CD4-positive, alpha-beta T cell treated with Interleukin-4 for 1 hour (primary cell): ENCODE data around the gene CGRRF1.

ENCODE experiments used
- DNase-seq, 2 donors: peaks; one replicate each; pipeline ENCODE4 v3.0.0-alpha.2; 2020 to 2022

Gene CGRRF1

DNA sequence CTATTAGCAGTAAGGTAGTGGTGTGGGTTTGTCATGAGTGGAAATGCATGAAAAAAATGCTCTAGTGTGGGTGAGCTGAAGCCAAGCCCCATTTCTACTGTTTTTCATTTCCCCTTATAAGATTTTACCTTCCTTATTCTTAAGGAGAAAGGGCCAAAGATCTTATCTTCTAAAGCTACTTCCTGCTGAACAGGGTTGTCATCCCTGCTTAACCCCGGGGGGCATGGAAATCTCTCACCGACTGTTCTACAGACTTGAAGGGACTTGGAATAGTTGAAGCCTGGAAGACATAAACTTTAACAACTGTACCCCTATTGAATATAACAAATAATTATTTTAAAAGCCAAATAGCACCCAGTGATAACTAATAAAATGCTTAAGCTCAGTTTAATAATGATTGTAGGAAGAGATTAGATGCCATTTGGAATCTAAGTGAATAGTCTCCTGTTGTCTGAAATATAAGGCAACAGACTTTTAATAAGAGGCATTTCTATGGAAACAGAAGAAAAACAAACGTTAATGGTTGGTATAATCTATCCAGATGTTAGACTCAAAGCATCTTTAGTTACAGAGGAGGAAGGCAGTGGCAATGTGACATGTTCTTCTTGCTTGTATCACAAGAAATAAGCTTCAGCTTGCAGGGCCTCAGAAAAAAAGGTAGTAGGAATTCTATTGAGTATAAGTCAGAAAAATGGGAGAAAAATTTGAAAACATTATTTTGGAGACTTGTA, 19.1 kb upstream of the CGRRF1 start:
- no peak for DNase-seq

DNA sequence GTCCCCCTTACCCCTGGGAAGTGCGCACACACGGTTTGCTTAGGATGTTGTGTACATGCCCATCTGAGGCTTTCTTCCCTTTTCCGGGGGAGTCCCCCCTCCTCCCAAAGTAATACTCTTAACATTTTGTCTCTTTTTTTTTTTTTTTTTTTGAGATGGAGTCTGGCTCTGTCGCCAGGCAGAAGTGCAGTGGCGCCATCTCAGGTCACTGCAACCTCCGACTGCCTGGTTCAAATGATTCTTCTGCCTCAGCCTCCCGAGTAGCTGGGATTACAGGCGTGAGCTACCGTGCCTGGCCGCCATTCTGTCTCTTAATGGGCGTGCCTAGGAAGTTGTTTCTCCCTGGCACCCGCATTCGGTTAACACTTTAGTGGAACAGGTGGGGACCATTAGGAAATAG, 16.4 kb upstream of the CGRRF1 start:
- no peak for DNase-seq

DNA sequence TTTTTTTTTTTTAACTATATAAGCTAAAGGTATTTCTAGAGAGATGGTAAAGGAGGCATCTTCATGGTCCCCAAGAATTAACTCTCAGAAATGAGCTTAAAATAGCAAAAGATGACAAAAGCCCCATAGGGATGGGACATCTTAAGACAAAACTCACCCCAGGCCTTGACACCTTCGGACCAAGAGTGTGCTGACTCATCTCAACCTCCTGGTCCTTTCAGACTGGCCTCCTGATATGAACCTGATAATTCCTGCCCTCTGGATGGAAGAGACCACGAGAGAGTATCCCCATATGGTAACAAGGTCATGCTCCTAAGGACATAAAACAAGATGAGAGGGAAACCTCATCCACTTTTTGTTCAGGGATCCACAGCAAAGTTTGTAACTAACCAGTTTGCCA, 12.5 kb upstream of the CGRRF1 start:
- DNase-seq: no peak

GRCh38 chr14:54498095-54498531, 11.6 kb upstream of the CGRRF1 start:
- DNase-seq: no peak

GRCh38 chr14:54498579-54498978, 11.1 kb upstream of the CGRRF1 start:
- no peak for DNase-seq

DNA sequence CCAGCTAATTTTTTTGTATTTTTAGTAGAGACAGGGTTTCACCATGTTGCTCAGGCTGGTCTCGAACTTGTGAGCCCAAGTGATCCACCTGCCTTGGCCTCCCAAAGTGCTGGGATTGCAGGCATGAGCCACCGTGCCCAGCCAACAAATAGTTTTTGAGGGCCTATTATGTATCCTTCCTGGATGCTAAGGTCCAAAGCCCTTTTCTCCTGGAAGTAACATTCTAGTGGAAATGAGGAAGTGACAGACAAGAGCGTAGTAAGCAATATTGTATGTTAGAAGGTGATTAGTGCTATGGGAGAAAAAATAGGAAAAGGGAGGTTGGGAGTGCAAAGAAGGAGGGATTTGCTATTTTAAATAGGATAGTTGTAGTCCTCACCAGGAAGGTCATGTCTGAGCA, 9.0 kb upstream of the CGRRF1 start:
- no peak for DNase-seq

- no peak for DNase-seq
Observed at GRCh38 chr14:54501480-54501879, 8.2 kb upstream of the CGRRF1 start.

- no peak for DNase-seq
Observed at GRCh38 chr14:54502602-54503001, 7.1 kb upstream of the CGRRF1 start.

- DNase-seq: no peak
Observed at GRCh38 chr14:54503486-54503885, 6.2 kb upstream of the CGRRF1 start.

- no peak for DNase-seq
Observed at GRCh38 chr14:54512393-54512792, 2.7 kb downstream of the CGRRF1 start.

DNA sequence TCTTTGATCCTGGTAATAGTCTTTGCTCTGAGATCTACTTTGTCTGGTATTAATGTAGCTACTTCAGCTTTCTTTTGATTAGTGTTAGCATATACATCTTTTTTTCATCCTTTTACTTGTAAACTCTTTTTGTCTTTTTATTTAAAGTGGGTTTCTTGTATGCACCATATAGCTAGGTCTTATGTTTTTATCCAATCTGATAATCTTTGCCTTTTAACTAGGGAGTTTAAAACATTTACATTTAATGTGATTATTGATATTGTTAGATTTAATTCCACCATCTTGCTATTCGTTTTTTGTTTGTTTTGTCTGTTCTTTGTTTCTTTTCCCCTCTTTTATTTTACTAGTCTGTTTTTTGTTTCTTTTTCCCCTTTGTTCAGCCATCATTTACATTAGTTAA, 6.0 kb downstream of the CGRRF1 start:
- no peak for DNase-seq

GRCh38 chr14:54516709-54517108, 7.0 kb downstream of the CGRRF1 start:
- no peak for DNase-seq

GRCh38 chr14:54524410-54524809, 14.7 kb downstream of the CGRRF1 start:
- DNase-seq: no peak

- no peak for DNase-seq
Observed at GRCh38 chr14:54528973-54529372, 19.3 kb downstream of the CGRRF1 start.

GRCh38 chr14:54529811-54530210, 20.1 kb downstream of the CGRRF1 start:
- no peak for DNase-seq

- no peak for DNase-seq
Observed at GRCh38 chr14:54532111-54533012, 22.7 kb downstream of the CGRRF1 start.

DNA sequence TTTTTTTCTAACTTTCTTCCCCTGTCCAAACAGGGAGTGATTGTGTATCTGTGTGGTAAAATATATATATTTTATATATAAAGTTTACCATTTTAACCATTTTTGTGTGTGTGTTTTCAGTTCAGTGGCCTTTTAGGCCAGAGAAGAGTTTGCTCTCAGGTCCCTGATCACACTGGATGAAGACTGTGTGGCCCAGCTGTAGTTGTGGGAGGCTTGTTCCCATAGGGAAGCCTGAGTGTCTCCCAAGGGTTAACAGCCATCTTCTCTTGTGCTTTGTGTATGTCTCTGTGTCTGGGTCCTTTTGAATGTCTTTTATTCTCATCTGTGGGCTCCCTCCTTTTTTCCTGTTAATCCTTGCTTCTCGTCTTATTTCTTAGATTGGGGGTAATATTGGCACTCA, 23.4 kb downstream of the CGRRF1 start:
- DNase-seq: no peak

GRCh38 chr14:54535126-54535525, 25.4 kb downstream of the CGRRF1 start:
- no peak for DNase-seq

GRCh38 chr14:54535646-54536045, 25.9 kb downstream of the CGRRF1 start:
- no peak for DNase-seq

DNA sequence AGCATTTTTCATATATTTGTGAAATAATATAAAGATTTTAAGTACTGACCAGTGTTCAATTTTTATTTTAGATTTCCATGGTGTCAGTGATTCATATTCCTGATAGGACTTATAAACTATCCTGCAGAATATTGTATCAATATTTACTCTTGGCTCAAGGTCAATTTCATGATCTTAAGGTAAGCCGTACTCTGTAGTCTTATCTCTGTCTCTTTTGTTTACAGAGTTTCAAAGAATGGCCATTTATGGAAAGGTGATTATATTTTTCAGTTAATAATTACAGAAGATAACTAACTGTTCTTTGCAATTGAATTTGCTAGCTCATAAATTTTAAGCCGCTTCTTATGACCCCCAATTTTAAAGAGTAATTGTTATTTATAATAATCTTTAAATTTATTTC, 27.9 kb downstream of the CGRRF1 start:
- DNase-seq: no peak

DNA sequence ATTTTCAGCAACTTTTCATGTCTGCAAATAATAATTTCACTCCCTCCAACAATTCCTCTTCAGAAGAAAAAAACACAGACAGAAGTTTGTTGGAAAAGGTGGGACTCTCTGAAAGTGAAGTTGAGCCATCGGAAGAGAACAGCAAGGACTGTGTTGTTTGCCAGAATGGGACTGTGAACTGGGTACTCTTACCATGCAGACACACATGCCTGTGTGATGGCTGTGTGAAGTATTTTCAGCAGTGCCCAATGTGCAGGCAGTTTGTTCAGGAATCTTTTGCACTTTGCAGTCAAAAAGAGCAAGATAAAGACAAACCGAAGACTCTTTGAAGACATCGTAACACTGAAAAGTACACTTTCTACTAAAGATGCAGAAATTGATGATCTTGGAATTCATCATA, 28.3 kb downstream of the CGRRF1 start:
- no peak for DNase-seq

- no peak for DNase-seq
Observed at GRCh38 chr14:54547583-54547982, 37.9 kb downstream of the CGRRF1 start.

DNA sequence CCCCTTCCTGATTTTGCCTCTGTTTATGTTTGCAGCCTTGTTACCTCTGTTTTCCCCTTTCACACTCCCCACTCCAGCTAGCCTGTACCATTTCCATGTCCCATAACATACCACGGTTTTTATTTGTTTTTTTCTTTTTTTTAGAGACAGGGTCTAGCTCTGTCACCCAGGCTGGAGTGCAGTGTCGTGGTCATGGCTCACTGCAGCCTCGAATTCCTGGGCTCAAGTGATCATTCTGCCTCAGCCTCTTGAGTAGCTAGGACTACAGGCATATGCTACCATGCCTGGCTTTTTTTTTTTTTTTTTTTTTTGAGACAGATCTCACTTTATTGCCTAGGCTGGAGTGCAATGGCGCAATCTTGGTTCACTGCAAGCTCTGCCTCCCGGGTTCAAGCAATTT, 38.8 kb downstream of the CGRRF1 start:
- DNase-seq: no peak

DNA sequence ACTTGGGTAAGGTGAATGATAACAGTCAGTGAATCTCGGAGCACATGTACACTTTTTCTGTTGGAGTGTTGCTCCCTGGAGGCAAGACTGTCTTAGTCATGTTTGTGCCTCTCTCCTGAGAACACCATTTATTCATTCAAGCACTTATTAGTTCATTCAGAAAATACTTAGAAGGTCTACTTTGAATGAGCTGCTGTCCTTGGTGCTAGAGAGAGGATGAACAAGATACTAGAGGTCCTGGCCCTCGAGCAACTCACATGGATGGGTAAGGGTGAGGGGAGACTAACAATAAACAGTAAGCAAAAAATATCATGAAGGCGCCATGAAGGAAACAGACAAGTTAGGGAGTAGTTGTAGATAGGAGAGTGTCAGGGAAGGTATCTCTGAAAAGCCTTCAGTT, 40.2 kb downstream of the CGRRF1 start:
- no peak for DNase-seq
